Lower leg skin (tissue), 3 donors: ENCODE measurements around the gene IL10.

Experiments
- POLR2A ChIP-seq, 2 donors: fragments of 450-650 bp; IDR thresholded peaks; one replicate each; pipeline ENCODE4 v1.6.1; 2016 to 2017; ENCODE audit warnings: antibody characterized with exemption in 2 of 2, mild to moderate bottlenecking in 1 of 2, moderate library complexity in 1 of 2
- TF ChIP-seq, protein P1 (sequence below), 3 donors: fragments of 450-650 bp; IDR thresholded peaks; one replicate each; pipeline ENCODE4 v1.5.1; 2016; ENCODE audit warnings: antibody characterized with exemption in 3 of 3, mild to moderate bottlenecking in 3 of 3, moderate library complexity in 2 of 3

DNA sequence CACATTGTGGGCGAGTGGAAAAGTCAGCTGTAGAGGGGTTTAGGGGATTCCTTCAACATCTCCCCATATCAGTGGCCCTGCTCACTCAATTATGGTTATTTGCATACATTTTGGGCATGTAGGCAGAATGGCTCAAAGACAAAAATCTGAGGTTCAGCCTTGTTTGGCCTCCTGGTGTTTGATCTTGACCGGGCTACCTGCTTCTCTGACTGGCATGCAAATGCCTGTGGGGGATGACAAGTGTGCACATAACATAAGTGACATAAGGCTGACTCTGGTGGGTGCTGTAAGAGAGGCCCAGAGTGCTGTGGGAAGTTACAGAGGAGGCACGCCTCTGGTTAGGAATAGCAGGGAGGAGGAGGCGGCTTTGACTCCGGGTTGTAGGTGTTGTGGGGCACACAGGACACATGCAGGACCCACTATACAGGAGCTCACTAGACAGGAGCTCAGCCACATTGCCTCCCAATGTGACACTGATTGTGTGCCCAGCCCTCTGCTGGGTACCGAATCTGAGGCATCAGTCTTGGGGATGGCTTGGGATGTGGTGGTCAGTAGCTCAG is 31.1 kb downstream of the IL10 start:
- TF ChIP-seq, protein P1, sequence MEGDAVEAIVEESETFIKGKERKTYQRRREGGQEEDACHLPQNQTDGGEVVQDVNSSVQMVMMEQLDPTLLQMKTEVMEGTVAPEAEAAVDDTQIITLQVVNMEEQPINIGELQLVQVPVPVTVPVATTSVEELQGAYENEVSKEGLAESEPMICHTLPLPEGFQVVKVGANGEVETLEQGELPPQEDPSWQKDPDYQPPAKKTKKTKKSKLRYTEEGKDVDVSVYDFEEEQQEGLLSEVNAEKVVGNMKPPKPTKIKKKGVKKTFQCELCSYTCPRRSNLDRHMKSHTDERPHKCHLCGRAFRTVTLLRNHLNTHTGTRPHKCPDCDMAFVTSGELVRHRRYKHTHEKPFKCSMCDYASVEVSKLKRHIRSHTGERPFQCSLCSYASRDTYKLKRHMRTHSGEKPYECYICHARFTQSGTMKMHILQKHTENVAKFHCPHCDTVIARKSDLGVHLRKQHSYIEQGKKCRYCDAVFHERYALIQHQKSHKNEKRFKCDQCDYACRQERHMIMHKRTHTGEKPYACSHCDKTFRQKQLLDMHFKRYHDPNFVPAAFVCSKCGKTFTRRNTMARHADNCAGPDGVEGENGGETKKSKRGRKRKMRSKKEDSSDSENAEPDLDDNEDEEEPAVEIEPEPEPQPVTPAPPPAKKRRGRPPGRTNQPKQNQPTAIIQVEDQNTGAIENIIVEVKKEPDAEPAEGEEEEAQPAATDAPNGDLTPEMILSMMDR (IDR thresholded peaks at IDR 0.05) = no peak
- TF ChIP-seq POLR2A (IDR thresholded peaks at IDR 0.05) = no peak
